Stomach (tissue), 4 donors: Measurements from ENCODE around the gene C10orf90.

ENCODE experiments used
- EP300 ChIP-seq: sonication (generic); formaldehyde crosslinking; IDR thresholded peaks from one replicate; pipeline ENCODE4 v1.6.1; 2017; ENCODE audit warnings: antibody characterized with exemption
- POLR2A ChIP-seq, 4 donors: fragments of 450-650 bp; IDR thresholded peaks; one replicate each; pipeline ENCODE4 v1.6.1; 2016; ENCODE audit warnings: antibody characterized with exemption in 4 of 4, control low read depth in 2 of 4, mild to moderate bottlenecking in 1 of 4, moderate library complexity in 1 of 4

DNA sequence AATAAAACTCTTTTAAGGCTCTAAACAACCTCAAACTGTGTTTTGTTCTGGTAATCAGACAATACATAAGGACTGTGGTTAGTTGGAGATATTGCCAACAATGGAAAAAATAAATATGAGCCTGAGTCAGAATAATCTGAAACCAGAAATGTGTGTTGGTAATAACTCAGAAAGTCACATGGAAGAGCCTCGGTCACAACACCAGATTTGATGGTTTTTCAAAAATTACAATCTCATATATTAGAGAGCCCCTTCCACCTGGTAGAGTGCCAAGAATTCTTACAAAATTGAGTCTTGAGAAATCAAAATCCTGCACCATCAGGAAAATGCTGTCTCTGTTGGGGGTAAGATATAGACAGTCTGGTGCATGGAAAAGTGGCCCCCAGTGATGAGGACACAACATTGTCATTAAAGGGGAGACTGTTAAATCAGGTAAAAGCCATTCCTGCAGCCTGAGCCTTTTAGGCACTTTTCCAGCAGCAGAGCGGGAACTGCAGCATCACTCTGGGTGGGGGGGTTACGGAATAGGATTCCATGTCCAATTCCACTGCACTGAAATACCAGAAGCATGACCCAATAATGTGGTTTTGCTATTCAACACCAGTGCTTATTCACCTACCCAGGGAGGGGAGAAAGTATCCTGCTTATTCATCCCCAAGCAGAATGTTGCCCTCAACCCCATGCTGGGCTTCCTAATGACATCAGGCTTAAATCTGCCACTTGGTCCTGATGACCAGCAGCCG lies 272.7 kb downstream of the C10orf90 start:
- TF ChIP-seq POLR2A (IDR thresholded peaks at IDR 0.05): no peak
- TF ChIP-seq EP300: no peak
